Body of pancreas (tissue), 4 donors: ENCODE results near the gene ATP6V1B1. TPM values are rescaled to one million over a fixed set of nuclear protein-coding genes. Genes with fewer than 3 reads are reported as not detected.
A peak's percentile ranks its signal among the peaks of the same experiment; 100 is the strongest.

Experiments
- ATAC-seq: fragments of 150-250 bp; one replicate; pipeline ENCODE4 v1.9.1; 2016
- DNase-seq, 4 donors: peaks; one replicate each; pipeline ENCODE4 v3.0.0-alpha.2; 2019
- H3K27ac ChIP-seq, 4 donors: fragments of 200-600 bp; sonication (generic); 1 replicate in 3 of 4; 2 replicates in 1 of 4; pipeline versions ENCODE4 v1.5.1 to v1.6.1; 2016 to 2019; ENCODE audit warnings: mild to moderate bottlenecking in 1 of 4, mixed read lengths in 1 of 4, moderate library complexity in 1 of 4
- H3K27me3 ChIP-seq, 2 donors: fragments of 200-600 bp; sonication (generic); one replicate each; pipeline ENCODE4 v1.6.0; 2016; ENCODE audit warnings: mild to moderate bottlenecking in 1 of 2
- H3K36me3 ChIP-seq, 2 donors: fragments of 200-600 bp; sonication (generic); replicated peaks in 1 of 2; 2 replicates each; pipeline ENCODE4 v1.5.1; 2016; ENCODE audit warnings: low read depth in 2 of 2; ENCODE audit not compliant: insufficient read depth in 1 of 2
- H3K4me1 ChIP-seq: fragments of 200-600 bp; sonication (generic); one replicate; pipeline ENCODE4 v1.6.0; 2016
- H3K4me3 ChIP-seq, 2 donors: fragments of 200-600 bp; sonication (generic); 1 replicate in 1 of 2; 2 replicates in 1 of 2; pipeline ENCODE4 v1.5.1; 2016 to 2019
- H3K9me3 ChIP-seq, 3 donors: fragments of 200-600 bp; sonication (generic); 1 replicate in 2 of 3; 2 replicates in 1 of 3; pipeline ENCODE4 v1.5.1; 2016
- POLR2A ChIP-seq, 3 donors: fragments of 450-650 bp; IDR thresholded peaks; one replicate each; pipeline ENCODE4 v1.6.1; 2016; ENCODE audit warnings: antibody characterized with exemption in 3 of 3, mild to moderate bottlenecking in 2 of 3
- WGBS, 2 donors: methylation state at CpG; one replicate each; pipeline ENCODE4 v1.1.5; 2017; 5-methylcytosine and 5-hydroxymethylcytosine counted together
- intact Hi-C: fragments of 100-400 bp; cut with DNase I; formaldehyde crosslinking; loops from one replicate; pipeline ENCODE4 v1.15.1; 2023
- total RNA-seq, 2 donors: library from RNA; depleted of rRNA; stranded (reverse); fragments of >200 nt; gene quantifications; one replicate each; pipeline ENCODE4 v1.1.0, GENCODE V29; 2016
- TF ChIP-seq, protein P1 (sequence below), 7 experiments: fragments of 450-650 bp in 4 of 7; fragments of 200-600 bp in 3 of 7; sonication (generic) in 3 of 7; IDR thresholded peaks; one replicate each; pipeline ENCODE4 v1.5.1; 2016 to 2019; ENCODE audit warnings: antibody characterized with exemption in 7 of 7

Gene ATP6V1B1
- total RNA-seq, 2 donors from 2014 or later: 9.9 to 17.9 TPM

DNA sequence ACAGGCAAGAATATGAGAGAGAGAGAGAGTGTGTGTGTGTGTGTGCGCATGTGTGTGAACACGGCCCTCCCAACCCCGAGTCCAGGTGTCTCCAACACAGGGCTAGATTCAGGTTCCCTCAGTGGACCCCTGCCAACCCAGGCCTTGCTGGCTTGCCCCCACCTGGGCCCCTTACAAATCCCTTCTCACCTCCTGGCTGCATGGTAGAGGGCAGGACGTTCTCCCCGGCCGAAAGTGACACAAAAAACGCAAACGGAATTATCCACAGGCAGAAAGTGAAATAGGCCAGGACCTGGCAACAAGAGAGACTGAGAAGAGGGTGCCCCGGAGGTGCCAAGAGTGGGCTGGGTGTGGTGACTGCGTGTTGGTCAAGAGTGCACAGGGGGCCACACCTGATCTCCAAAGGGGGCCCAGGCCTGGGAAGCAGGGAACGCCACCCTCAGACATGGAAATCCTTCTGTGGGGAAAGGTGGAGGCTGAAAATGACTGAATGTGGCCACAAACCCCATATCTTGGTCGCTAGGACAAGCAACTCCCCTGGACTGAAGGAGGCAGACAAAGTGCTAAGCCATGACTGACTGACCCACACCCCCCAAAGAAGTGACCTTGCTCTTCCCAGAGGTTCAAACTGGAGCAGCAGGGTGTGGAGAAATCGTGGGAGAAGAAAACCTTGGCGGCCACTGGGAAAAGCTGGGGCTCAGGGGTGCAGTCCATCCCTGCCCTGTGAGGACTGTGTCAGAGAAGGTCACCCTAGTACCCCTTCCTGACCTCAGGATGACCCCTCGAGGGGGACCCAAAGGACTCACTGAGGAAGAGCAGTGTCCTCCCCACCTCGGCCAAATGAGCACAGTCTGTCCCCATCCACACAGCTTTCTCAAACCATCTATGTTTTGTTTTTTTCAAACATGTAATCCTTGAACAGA is 53.3 kb downstream of the ATP6V1B1 start:
- DNase-seq (peak in 1 of 4 donors; percentile 9), ATAC-seq (no peak)
- no peak overlapping the region for H3K27ac ChIP-seq
- TF ChIP-seq POLR2A (IDR thresholded peaks at IDR 0.05): no peak
- TF ChIP-seq, protein P1, sequence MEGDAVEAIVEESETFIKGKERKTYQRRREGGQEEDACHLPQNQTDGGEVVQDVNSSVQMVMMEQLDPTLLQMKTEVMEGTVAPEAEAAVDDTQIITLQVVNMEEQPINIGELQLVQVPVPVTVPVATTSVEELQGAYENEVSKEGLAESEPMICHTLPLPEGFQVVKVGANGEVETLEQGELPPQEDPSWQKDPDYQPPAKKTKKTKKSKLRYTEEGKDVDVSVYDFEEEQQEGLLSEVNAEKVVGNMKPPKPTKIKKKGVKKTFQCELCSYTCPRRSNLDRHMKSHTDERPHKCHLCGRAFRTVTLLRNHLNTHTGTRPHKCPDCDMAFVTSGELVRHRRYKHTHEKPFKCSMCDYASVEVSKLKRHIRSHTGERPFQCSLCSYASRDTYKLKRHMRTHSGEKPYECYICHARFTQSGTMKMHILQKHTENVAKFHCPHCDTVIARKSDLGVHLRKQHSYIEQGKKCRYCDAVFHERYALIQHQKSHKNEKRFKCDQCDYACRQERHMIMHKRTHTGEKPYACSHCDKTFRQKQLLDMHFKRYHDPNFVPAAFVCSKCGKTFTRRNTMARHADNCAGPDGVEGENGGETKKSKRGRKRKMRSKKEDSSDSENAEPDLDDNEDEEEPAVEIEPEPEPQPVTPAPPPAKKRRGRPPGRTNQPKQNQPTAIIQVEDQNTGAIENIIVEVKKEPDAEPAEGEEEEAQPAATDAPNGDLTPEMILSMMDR (IDR thresholded peaks at IDR 0.05): no peak
- H3K36me3 ChIP-seq: peaks cover 0 to 13% of the 10 kb centered on the region in 2 donors
- peaks cover 18% of the 10 kb centered on the region for H3K4me1 ChIP-seq
- 82 to 89% methylated on average over 16 of the region's 16 CpGs for WGBS, 2 donors
- H3K27me3 ChIP-seq: no peaks in the 10 kb centered on the region
- no peaks in the 10 kb centered on the region for H3K9me3 ChIP-seq
- intact Hi-C loops: no loop called here
- H3K4me3 ChIP-seq: no peak overlapping the region

DNA sequence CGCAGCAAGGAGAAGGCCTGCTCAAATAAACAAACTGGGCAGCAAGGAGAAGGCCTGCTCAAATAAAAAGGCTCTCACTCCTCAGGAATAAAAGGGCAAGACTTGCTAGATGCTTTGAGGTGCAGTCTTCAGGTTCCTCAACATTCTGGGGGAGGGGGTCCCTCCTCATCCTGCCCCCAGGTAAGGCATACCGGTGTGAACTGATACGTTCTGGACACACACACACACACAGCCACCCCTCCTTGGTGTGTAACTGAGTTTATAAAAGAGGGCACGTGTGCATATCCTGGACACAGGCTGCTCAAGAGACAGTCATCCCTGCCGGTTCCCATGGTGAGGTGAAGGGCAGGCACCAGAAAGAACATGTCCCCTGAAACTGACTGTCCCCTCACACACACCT is 54.5 kb downstream of the ATP6V1B1 start:
- TF ChIP-seq POLR2A (IDR thresholded peaks at IDR 0.05): no peak
- TF ChIP-seq, protein P1 (IDR thresholded peaks at IDR 0.05): no peak
- no peak for DNase-seq
- H3K4me3 ChIP-seq: no peak overlapping the region
- ATAC-seq: no peak
- H3K36me3 ChIP-seq: peaks cover 0 to 13% of the 10 kb centered on the region in 2 donors
- 79 to 83% methylated on average over 5 of the region's 5 CpGs for WGBS, 2 donors
- no peak overlapping the region for H3K27ac ChIP-seq
- H3K4me1 ChIP-seq: peaks cover 21% of the 10 kb centered on the region
- H3K27me3 ChIP-seq: no peaks in the 10 kb centered on the region
- intact Hi-C loops: no loop called here
- H3K9me3 ChIP-seq: no peaks in the 10 kb centered on the region

DNA sequence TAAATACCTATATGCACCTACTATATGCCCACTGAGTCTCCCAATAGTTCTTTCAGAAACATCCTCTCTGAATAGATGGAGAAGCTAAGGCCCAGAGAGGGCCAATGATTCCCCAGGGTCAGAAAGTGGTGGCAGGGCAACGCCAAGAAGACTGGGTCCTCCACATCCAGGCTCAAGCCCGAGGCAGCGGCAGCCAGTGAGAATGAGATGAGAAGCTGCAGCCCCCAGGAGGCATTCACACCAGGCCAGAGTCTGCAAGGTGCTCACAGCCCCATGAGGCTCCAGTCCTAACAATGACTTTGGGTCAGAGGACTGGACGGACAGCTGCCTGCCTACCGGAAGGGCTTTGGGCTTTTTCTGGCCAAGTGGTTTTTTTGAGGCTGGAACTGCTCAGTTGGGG is 55.4 kb downstream of the ATP6V1B1 start:
- TF ChIP-seq POLR2A (IDR thresholded peaks at IDR 0.05): no peak
- TF ChIP-seq, protein P1 (IDR thresholded peaks at IDR 0.05): no peak
- DNase-seq (no peak), ATAC-seq (no peak)
- H3K4me1 ChIP-seq: peaks cover 28% of the 10 kb centered on the region
- intact Hi-C loops: no loop called here
- H3K36me3 ChIP-seq: peaks cover 0 to 12% of the 10 kb centered on the region in 2 donors
- H3K9me3 ChIP-seq: no peaks in the 10 kb centered on the region
- no peak overlapping the region for H3K27ac ChIP-seq
- H3K4me3 ChIP-seq: no peak overlapping the region
- WGBS, 2 donors: 87 to 92% methylated on average over 5 of the region's 5 CpGs
- H3K27me3 ChIP-seq: no peaks in the 10 kb centered on the region

- no peaks in the 10 kb centered on the region for H3K27me3 ChIP-seq
- no peak for ATAC-seq
- intact Hi-C loops: no loop called here
- no peak for DNase-seq
- H3K4me1 ChIP-seq: peaks cover 28% of the 10 kb centered on the region
- H3K9me3 ChIP-seq: no peaks in the 10 kb centered on the region
- no peak overlapping the region for H3K27ac ChIP-seq
- 86% methylated on average over 8 to 9 of the region's 9 CpGs for whole genome bisulfite sequencing, 2 donors
- peaks cover 0 to 11% of the 10 kb centered on the region in 2 donors for H3K36me3 ChIP-seq
- TF ChIP-seq, protein P1 (IDR thresholded peaks at IDR 0.05): no peak
- TF ChIP-seq POLR2A (IDR thresholded peaks at IDR 0.05): no peak
- no peak overlapping the region for H3K4me3 ChIP-seq
Observed at GRCh38 chr2:70991742-70992141, 56.0 kb downstream of the ATP6V1B1 start.
